IMR-90 (cell line): Measurements from ENCODE around the gene KCNT1.

Experiments used
- CHD1 ChIP-seq: IDR thresholded peaks from 2 replicates; pipeline ENCODE4 v1.6.1; 2012; ENCODE audit warnings: low read depth, low read length, improper control_type of control experiment
- MAFK ChIP-seq: IDR thresholded peaks from 2 replicates; pipeline ENCODE4 v1.6.1; 2012; ENCODE audit warnings: low read depth, low read length, improper control_type of control experiment
- MAZ ChIP-seq: IDR thresholded peaks from 2 replicates; pipeline ENCODE4 v1.6.1; 2012; ENCODE audit warnings: low read depth, mild to moderate bottlenecking, low read length, improper control_type of control experiment, moderate library complexity, borderline replicate concordance
- POLR2A ChIP-seq: IDR thresholded peaks from 2 replicates; pipeline ENCODE4 v1.6.1; 2012; ENCODE audit warnings: mild to moderate bottlenecking, low read depth, low read length
- RCOR1 ChIP-seq: IDR thresholded peaks from 2 replicates; pipeline ENCODE4 v1.6.1; 2012; ENCODE audit warnings: mild to moderate bottlenecking, low read length, improper control_type of control experiment; ENCODE audit not compliant: insufficient replicate concordance
- TF ChIP-seq, protein P1 (sequence below): conservative IDR thresholded peaks from 2 replicates; pipeline ENCODE4 v1.5.1; 2012; ENCODE audit warnings: mild to moderate bottlenecking, low read depth, low read length, improper control_type of control experiment
- TF ChIP-seq, protein P2 (sequence below): fragments of 150-350 bp; IDR thresholded peaks from 2 replicates; pipeline ENCODE4 v1.6.1; 2017; ENCODE audit warnings: mild to moderate bottlenecking, antibody characterized with exemption, low read length, low read depth

DNA sequence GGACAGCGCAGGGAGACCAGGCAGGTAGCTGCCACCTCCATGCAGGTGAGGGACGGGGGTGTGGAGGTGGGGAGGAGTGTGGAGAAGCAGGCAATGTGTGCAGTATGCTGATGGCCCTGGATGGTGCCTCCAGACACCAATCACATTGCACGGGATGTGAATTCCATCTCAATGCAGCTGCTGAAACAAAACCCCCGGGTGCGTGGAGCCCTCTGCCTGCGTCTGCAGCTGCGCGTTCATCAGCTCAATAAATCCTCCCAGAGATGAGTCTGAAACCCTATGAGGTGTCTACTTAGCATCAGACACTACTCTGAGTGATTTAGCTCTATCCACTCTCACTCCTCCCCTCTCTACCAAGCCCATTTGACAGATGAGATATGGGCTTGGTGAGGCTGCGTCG is 13.0 kb upstream of the KCNT1 start:
- no peak for TF ChIP-seq POLR2A
- TF ChIP-seq, protein P1, sequence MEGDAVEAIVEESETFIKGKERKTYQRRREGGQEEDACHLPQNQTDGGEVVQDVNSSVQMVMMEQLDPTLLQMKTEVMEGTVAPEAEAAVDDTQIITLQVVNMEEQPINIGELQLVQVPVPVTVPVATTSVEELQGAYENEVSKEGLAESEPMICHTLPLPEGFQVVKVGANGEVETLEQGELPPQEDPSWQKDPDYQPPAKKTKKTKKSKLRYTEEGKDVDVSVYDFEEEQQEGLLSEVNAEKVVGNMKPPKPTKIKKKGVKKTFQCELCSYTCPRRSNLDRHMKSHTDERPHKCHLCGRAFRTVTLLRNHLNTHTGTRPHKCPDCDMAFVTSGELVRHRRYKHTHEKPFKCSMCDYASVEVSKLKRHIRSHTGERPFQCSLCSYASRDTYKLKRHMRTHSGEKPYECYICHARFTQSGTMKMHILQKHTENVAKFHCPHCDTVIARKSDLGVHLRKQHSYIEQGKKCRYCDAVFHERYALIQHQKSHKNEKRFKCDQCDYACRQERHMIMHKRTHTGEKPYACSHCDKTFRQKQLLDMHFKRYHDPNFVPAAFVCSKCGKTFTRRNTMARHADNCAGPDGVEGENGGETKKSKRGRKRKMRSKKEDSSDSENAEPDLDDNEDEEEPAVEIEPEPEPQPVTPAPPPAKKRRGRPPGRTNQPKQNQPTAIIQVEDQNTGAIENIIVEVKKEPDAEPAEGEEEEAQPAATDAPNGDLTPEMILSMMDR = no peak
- TF ChIP-seq, protein P2, sequence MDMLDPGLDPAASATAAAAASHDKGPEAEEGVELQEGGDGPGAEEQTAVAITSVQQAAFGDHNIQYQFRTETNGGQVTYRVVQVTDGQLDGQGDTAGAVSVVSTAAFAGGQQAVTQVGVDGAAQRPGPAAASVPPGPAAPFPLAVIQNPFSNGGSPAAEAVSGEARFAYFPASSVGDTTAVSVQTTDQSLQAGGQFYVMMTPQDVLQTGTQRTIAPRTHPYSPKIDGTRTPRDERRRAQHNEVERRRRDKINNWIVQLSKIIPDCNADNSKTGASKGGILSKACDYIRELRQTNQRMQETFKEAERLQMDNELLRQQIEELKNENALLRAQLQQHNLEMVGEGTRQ = no peak
- TF ChIP-seq MAZ = no peak
- no peak for TF ChIP-seq MAFK
- no peak for TF ChIP-seq RCOR1
- no peak for TF ChIP-seq CHD1
